ENCODE data around the gene TRIM74.
"Not testable (repeated sequence)": the region's sequence is repeated elsewhere in the genome, so short reads cannot be mapped to it uniquely, and the experiment has no call there.

Gene TRIM74

DNA sequence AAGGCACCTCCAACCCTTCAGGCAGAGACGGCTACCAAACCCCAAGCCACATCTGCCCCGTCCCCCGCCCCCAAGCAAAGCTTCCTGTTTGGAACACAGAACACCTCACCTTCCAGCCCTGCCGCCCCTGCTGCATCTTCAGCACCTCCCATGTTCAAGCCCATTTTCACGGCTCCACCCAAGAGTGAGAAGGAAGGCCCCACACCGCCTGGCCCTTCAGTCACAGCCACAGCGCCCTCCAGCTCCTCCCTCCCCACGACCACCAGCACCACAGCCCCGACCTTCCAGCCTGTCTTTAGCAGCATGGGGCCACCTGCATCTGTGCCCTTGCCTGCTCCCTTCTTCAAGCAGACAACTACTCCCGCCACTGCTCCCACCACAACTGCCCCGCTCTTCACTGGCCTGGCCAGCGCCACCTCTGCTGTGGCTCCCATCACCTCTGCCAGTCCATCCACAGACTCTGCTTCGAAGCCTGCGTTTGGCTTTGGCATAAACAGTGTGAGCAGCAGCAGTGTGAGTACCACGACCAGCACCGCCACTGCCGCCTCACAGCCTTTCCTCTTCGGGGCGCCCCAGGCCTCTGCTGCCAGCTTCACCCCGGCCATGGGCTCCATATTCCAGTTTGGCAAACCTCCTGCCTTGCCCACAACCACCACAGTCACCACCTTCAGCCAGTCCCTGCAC is 27.1 kb downstream of the TRIM74 start:
- DNase-seq (ENCODE audit: low read depth, low spot score); in situ Hi-C loops (cut with HindIII; ENCODE audit: low sequenced_read_pairs); H3K4me3 ChIP-seq (ENCODE audit: low read depth, low read length): not testable (repeated sequence)

DNA sequence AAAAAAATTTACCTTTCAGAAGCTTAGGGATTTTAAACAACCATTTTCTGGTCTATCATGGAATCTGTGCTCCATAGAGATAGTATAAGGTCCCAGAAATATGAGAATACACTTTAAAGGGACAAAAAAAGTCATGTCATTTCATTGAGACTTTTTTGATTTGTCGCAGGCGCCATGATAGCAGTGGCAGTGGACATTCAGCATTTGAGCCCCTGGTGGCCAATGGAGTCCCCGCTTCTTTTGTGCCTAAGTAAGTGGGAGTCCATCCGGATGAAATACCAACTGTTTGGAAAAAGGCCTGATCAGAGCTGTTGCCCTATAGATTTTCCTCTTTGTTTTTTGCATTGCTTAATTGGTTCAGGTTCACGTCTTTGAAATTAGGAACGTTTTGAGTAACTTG is 41.0 kb downstream of the TRIM74 start:
- DNase-seq (ENCODE audit: low read depth, low spot score); in situ Hi-C loops (cut with HindIII; ENCODE audit: low sequenced_read_pairs); H3K4me3 ChIP-seq (ENCODE audit: low read depth, low read length): not testable (repeated sequence)

DNA sequence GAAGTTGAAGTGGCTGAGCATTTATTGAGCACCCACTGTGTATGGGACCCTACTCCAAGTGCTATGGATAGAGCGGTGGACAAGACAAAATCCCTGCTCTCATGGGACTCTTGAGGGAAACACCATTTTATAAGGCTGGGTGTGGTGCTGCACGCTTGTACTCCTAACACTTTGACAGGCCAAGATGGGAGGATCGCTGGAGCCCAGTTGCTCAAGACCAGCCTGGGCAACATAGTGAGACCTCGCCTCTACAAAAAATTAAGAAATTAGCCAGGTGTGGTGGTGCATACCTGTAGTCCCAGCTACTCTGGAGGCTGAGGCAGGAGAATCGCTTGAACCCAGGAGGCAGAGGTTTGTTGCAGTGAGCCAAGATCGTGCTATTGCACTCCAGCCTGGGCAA is 41.5 kb downstream of the TRIM74 start:
- in situ Hi-C loops (cut with HindIII; ENCODE audit: low sequenced_read_pairs); DNase-seq (ENCODE audit: low read depth, low spot score); H3K4me3 ChIP-seq (ENCODE audit: low read depth, low read length): not testable (repeated sequence)

DNA sequence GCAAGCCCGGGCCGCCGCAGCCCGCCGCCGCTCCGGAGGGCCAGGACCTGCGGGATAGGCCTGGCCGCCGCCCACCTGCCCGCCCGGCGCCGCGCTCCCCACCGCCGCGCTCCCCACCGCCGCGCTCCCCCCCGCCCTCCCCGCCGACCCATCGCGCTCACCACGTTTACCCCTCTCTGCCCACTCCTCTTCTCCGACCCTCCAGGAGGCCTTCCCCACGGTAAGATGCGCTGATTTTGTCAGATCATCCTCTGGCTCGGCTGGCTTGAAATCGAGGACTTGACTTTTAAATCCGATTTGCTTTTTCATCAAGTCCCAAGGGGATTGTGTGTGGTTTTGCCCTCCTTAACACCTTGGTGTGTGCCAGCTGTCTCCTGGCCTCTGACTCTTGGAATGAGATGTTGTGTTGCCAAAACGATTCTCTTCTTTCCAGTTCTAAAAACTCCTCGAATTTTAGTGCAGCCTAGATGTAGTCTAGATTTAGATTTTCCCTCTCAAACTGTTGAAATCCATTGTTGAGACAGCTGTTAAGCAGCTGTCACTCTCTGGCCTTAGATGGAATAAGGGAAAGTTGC is 43.6 kb downstream of the TRIM74 start:
- peak overlapping the region; percentile 97 for H3K4me3 ChIP-seq (ENCODE audit: low read depth, low read length)
- TF ChIP-seq, protein P1, sequence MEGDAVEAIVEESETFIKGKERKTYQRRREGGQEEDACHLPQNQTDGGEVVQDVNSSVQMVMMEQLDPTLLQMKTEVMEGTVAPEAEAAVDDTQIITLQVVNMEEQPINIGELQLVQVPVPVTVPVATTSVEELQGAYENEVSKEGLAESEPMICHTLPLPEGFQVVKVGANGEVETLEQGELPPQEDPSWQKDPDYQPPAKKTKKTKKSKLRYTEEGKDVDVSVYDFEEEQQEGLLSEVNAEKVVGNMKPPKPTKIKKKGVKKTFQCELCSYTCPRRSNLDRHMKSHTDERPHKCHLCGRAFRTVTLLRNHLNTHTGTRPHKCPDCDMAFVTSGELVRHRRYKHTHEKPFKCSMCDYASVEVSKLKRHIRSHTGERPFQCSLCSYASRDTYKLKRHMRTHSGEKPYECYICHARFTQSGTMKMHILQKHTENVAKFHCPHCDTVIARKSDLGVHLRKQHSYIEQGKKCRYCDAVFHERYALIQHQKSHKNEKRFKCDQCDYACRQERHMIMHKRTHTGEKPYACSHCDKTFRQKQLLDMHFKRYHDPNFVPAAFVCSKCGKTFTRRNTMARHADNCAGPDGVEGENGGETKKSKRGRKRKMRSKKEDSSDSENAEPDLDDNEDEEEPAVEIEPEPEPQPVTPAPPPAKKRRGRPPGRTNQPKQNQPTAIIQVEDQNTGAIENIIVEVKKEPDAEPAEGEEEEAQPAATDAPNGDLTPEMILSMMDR (IDR thresholded peaks at IDR 0.05; ENCODE audit: low read depth, low read length), result no peak
- DNase-seq (ENCODE audit: low read depth, low spot score), result peak; percentile 6
- in situ Hi-C loops (cut with HindIII; ENCODE audit: low sequenced_read_pairs), result no loop called here

DNA sequence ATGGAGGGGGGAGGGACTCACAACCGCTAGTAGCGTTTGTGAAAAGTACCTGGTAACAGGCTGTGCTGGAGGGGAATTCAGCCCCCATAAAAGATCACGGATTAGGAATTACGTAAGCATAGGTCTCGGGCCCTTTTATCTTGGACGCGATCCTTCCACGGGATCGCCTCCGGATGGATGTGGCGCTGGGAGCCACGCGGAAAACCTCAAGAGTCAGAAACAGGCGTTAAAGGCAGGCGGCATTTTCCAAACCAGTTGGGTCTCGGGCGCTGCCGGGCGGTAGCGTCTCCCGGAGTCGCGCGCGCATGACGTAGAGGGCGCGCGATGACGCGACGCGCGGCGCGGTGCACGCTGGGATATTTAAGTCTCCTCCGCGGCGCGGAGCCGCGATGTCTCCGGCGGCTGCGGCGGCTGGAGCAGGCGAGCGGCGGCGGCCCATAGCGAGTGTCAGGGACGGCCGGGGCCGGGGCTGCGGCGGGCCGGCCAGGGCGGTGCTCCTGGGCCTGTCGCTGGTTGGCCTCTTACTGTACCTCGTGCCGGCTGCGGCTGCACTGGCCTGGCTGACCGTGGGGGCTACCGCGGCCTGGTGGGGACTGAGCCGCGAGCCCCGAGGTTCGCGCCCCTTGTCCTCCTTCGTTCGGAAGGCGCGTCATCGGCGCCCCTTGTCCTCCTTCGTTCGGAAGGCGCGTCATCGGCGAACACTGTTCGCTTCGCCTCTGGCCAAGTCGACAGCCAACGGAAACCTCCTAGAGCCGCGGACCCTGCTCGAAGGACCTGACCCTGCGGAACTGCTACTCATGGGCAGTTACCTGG is 44.3 kb downstream of the TRIM74 start, which contains the start of gene POM121:
Gene POM121, plus strand, starts transcription at position 363 of the 813 bp plus-strand sequence. Its CDS starts 27 bp downstream, at position 390.
- in situ Hi-C loops (cut with HindIII; ENCODE audit: low sequenced_read_pairs), result no loop called here
- peak within 1 kb of the TSS; percentile 97 for H3K4me3 ChIP-seq (ENCODE audit: low read depth, low read length)
- peak; percentile 92 for DNase-seq (ENCODE audit: low read depth, low spot score)
- TF ChIP-seq, protein P1 (IDR thresholded peaks at IDR 0.05; ENCODE audit: low read depth, low read length), result no peak

DNA sequence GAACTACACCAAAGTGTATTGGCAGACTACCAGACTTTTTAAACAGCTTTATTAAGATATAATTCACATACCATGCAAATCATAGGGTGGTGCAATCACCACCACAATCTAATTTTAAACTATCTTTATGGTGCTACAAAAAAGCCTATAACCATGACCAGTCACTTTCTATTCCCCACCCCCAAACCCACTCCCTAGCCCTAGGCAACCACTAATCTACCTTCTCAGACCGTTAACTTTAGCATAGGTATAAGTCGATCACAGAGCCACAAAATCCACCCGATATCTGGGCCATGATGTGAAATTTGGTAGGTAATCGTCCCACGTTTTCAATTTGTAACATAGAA is 44.9 kb downstream of the TRIM74 start:
- no peak for DNase-seq (ENCODE audit: low read depth, low spot score)
- H3K4me3 ChIP-seq (ENCODE audit: low read depth, low read length), result peak overlapping the region; percentile 97
- TF ChIP-seq, protein P1 (IDR thresholded peaks at IDR 0.05; ENCODE audit: low read depth, low read length), result no peak
- in situ Hi-C loops (cut with HindIII; ENCODE audit: low sequenced_read_pairs), result no loop called here

DNA sequence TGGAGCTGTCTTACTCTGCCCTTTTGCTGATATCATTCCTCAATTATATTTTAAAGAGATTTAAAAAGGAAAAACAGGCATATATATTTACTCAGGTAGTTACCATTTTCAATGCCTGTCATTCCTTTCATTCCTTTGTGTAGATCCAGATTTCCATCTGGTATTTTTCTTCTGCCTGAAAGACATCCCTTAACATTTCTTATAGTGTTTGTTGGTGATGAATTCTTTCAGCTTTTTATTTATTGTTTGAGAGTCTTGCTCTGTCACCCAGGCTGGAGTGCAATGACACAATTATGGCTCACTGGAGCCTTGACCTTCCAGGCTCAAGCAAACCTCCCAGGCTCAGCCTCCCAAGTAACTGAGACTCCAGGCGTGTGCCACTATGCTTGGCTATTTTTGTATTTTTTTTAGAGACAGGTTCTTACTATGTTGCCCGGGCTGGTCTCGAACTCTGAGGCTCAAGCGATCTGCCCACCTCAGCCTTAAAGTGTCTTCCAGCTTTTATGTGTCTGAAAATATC is 50.0 kb downstream of the TRIM74 start:
- no peak for DNase-seq (ENCODE audit: low read depth, low spot score)
- no peak overlapping the region for H3K4me3 ChIP-seq (ENCODE audit: low read depth, low read length)
- TF ChIP-seq, protein P1 (IDR thresholded peaks at IDR 0.05; ENCODE audit: low read depth, low read length), result no peak
- in situ Hi-C loops (cut with HindIII; ENCODE audit: low sequenced_read_pairs), result no loop called here

All from astrocyte of the spinal cord (primary cell).